Endothelial cell of umbilical vein (primary cell): ENCODE results near the gene PTOV1.

Experiments used
- CTCF ChIP-seq, 2 donors: IDR thresholded peaks; 1 replicate in 1 of 2; 2 replicates in 1 of 2; pipeline ENCODE4 v1.5.1; 2011; ENCODE audit warnings: low read length in 2 of 2, mild to moderate bottlenecking in 2 of 2, moderate library complexity in 2 of 2, control low read depth in 1 of 2, inconsistent platforms in 1 of 2, low read depth in 1 of 2; ENCODE audit not compliant: insufficient read depth in 1 of 2; ENCODE audit errors: extremely low read depth in 1 of 2
- EZH2 ChIP-seq: IDR thresholded peaks from 2 replicates; pipeline ENCODE4 v1.6.1; 2012; ENCODE audit warnings: borderline replicate concordance, low read depth, mild to moderate bottlenecking, moderate library complexity, low read length, inconsistent platforms; ENCODE audit not compliant: severe bottlenecking
- FOS ChIP-seq: IDR thresholded peaks from 2 replicates; pipeline ENCODE4 v1.6.1; 2011; ENCODE audit warnings: mild to moderate bottlenecking, low read length, moderate library complexity, borderline replicate concordance; ENCODE audit not compliant: insufficient read depth
- GATA2 ChIP-seq: IDR thresholded peaks from 2 replicates; pipeline ENCODE4 v1.7.0; 2011; ENCODE audit warnings: low read depth, mild to moderate bottlenecking, moderate library complexity, mixed read lengths, low read length; ENCODE audit not compliant: insufficient read length, insufficient read depth
- JUN ChIP-seq: IDR thresholded peaks from 2 replicates; pipeline ENCODE4 v1.6.1; 2011; ENCODE audit warnings: borderline replicate concordance, low read depth; ENCODE audit not compliant: insufficient read length, insufficient read depth
- MYC ChIP-seq: IDR thresholded peaks from one replicate; pipeline ENCODE4 v1.6.1; 2011; ENCODE audit warnings: mild to moderate bottlenecking, low read depth, low read length
- POLR2A ChIP-seq: IDR thresholded peaks from 2 replicates; pipeline ENCODE4 v1.6.1; 2012; ENCODE audit warnings: low read depth, mild to moderate bottlenecking, control low read depth, low read length
- POLR2AphosphoS5 ChIP-seq: IDR thresholded peaks from 2 replicates; pipeline ENCODE4 v1.6.1; 2012; ENCODE audit warnings: low read depth, mild to moderate bottlenecking, control low read depth, low read length, moderate library complexity; ENCODE audit not compliant: insufficient read depth
- TF ChIP-seq, protein P1 (sequence below): IDR thresholded peaks from 2 replicates; pipeline ENCODE4 v1.6.1; 2011; ENCODE audit not compliant: insufficient read depth, insufficient read length

DNA sequence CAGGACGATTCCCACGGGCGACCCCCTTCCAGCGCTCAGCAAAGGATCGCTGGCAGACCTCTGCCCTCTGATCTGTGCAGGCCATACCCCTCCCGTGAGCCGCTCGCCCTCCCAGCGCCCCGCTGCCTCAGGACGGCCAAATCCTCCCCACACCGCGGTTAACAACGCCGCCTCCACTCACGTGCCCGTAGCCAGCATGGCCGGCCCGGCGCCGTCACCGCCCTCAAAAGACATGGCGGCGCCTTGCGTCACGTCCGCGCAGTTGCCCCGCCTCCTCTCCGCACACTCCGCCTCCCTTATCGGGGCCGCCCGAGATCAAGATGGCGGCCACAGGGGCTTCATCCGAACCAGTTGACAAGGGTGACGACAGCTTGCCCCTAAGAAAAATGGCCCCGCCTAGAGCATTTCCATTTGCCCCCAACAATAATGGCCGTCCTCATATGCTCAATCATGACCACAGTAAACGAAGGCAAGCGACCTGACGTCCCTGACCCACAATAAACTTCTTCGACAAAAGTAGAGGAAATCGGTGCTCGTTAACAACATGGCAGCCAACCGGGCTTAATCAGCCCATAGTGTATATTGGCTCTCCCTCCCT, 25.6 kb downstream of the PTOV1 start:
- no peak for TF ChIP-seq CTCF (IDR thresholded peaks at IDR 0.05; ENCODE audit: extremely low read depth in 1 of 2, insufficient read depth in 1 of 2, low read depth in 1 of 2, low read length in 2 of 2)
- peak; percentile 22 for TF ChIP-seq POLR2AphosphoS5
- no peak for TF ChIP-seq EZH2
- TF ChIP-seq FOS: no peak
- TF ChIP-seq, protein P1, sequence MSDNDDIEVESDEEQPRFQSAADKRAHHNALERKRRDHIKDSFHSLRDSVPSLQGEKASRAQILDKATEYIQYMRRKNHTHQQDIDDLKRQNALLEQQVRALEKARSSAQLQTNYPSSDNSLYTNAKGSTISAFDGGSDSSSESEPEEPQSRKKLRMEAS: no peak
- TF ChIP-seq POLR2A: peak; percentile 15
- peak; percentile 56 for TF ChIP-seq MYC
- no peak for TF ChIP-seq JUN
- TF ChIP-seq GATA2: no peak
